Loucy (cell line): ENCODE results near the gene IL21R.

Experiments used
- H2AFZ ChIP-seq: fragments of 200-600 bp; sonication (generic); 2 replicates; pipeline ENCODE4 v1.6.0; 2016; ENCODE audit warnings: antibody characterized with exemption, mild to moderate bottlenecking, low read length, moderate library complexity
- H3F3A ChIP-seq: fragments of 200-600 bp; 2 replicates; pipeline ENCODE4 v1.6.0; 2016; ENCODE audit warnings: antibody characterized with exemption, low read depth, mild to moderate bottlenecking
- H3K27me3 ChIP-seq: fragments of 200-600 bp; sonication (generic); 2 replicates; pipeline ENCODE4 v1.6.1; 2014; ENCODE audit warnings: low read length, mild to moderate bottlenecking; ENCODE audit not compliant: insufficient read depth, poor library complexity, severe bottlenecking
- H3K36me3 ChIP-seq: fragments of 200-600 bp; sonication (generic); 2 replicates; pipeline ENCODE4 v1.6.1; 2016; ENCODE audit warnings: low read length; ENCODE audit not compliant: insufficient read depth
- H3K4me1 ChIP-seq: fragments of 200-600 bp; sonication (generic); 2 replicates; pipeline ENCODE4 v1.5.1; 2014; ENCODE audit warnings: low read length, mild to moderate bottlenecking; ENCODE audit not compliant: insufficient read depth, poor library complexity, severe bottlenecking
- H3K4me2 ChIP-seq: fragments of 200-600 bp; sonication (generic); 2 replicates; pipeline ENCODE4 v1.6.0; 2014; ENCODE audit warnings: antibody characterized with exemption, low read length, low read depth, mild to moderate bottlenecking; ENCODE audit not compliant: poor library complexity, severe bottlenecking
- H3K4me3 ChIP-seq: fragments of 200-600 bp; sonication (generic); 2 replicates; pipeline ENCODE4 v1.5.1; 2014; ENCODE audit warnings: low read length, mild to moderate bottlenecking, mixed read lengths; ENCODE audit not compliant: poor library complexity, severe bottlenecking
- H3K79me2 ChIP-seq: fragments of 200-600 bp; sonication (generic); 2 replicates; pipeline ENCODE4 v1.6.1; 2014; ENCODE audit warnings: low read length; ENCODE audit not compliant: insufficient read depth
- H3K9ac ChIP-seq: fragments of 200-600 bp; sonication (generic); 2 replicates; pipeline ENCODE4 v1.6.0; 2014; ENCODE audit warnings: mild to moderate bottlenecking, low read depth, low read length, moderate library complexity; ENCODE audit not compliant: poor library complexity, severe bottlenecking
- H3K9me2 ChIP-seq: fragments of 200-600 bp; sonication (generic); replicated peaks from 2 replicates; pipeline ENCODE4 v1.6.1; 2016; ENCODE audit warnings: low read depth, low read length, mixed read lengths
- H3K9me3 ChIP-seq: fragments of 200-600 bp; sonication (generic); 2 replicates; pipeline ENCODE4 v1.6.1; 2014; ENCODE audit warnings: mild to moderate bottlenecking, antibody characterized with exemption, low read length, low read depth; ENCODE audit not compliant: insufficient read depth
- H4K20me1 ChIP-seq: fragments of 200-600 bp; sonication (generic); 2 replicates; pipeline ENCODE4 v1.6.0; 2014; ENCODE audit warnings: antibody characterized with exemption, low read length, mild to moderate bottlenecking; ENCODE audit not compliant: insufficient read depth, poor library complexity, severe bottlenecking
- EZH2phosphoT487 ChIP-seq: fragments of 200-600 bp; IDR thresholded peaks from 2 replicates; pipeline ENCODE4 v1.6.1; 2018; ENCODE audit warnings: antibody characterized with exemption, mild to moderate bottlenecking, moderate library complexity, borderline replicate concordance
- TF ChIP-seq, protein P1 (sequence below): fragments of 200-600 bp; sonication (generic); conservative IDR thresholded peaks from 2 replicates; pipeline ENCODE4 v1.5.1; 2014; ENCODE audit warnings: mild to moderate bottlenecking, antibody characterized with exemption, low read length

IL21R gene

DNA sequence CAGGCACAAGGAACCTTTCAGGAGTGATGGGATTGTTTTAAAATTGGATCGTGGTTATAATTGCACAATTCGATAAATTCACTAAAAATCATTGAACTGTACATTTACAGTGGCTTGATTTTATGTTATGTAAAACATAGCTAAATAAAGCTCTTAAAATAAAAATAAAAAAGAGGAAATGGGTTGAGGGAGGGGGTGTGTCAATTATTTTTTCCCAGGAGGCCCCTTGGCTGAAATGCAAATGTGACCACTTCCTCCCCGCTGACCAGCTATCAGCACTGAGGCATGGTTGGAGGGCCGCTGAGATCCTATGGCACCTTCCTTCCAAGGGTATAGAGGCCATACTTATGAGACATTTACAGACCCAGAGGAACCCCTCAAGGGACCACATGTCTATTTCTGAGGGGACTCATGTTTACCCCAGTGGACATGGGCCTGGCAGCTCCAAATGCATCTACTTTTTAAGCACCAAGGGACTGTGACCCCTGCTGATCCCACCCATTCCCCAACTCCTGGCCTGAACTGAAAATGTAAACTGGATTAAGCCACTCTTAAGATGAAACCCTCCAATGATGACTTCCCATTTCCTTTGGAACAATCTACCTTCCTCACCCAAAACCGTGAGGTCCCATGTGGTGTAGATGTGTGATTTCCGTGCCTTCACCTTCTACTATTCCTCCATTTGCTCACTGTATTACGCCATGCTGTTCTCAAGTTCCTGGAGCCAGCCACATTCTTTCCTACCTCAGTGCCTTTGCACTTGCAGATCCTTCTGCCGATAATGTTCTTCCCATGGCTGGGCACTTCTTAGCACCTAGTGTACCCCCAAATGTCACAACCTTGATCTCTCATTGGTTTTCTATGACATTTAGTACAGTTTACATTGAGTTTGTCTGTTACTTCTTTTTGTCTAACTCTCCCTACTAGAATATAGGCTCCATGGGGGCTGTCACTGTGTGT lies 2.8 kb upstream of the IL21R start:
- peaks cover 43% of the 10 kb centered on the region for H3K4me1 ChIP-seq
- no peak overlapping the region for H3K9ac ChIP-seq
- no peaks in the 10 kb centered on the region for H3K79me2 ChIP-seq
- no peaks in the 10 kb centered on the region for H3K9me2 ChIP-seq
- no peaks in the 10 kb centered on the region for H3K27me3 ChIP-seq
- no peaks in the 10 kb centered on the region for H3F3A ChIP-seq
- peak overlapping the region; percentile 13 for H3K4me2 ChIP-seq
- no peaks in the 10 kb centered on the region for H4K20me1 ChIP-seq
- no peaks in the 10 kb centered on the region for H3K36me3 ChIP-seq
- no peak overlapping the region for H3K4me3 ChIP-seq
- peak overlapping the region; percentile 21; the same call in 1 of the 2 replicates for H2AFZ ChIP-seq
- TF ChIP-seq, protein P1, sequence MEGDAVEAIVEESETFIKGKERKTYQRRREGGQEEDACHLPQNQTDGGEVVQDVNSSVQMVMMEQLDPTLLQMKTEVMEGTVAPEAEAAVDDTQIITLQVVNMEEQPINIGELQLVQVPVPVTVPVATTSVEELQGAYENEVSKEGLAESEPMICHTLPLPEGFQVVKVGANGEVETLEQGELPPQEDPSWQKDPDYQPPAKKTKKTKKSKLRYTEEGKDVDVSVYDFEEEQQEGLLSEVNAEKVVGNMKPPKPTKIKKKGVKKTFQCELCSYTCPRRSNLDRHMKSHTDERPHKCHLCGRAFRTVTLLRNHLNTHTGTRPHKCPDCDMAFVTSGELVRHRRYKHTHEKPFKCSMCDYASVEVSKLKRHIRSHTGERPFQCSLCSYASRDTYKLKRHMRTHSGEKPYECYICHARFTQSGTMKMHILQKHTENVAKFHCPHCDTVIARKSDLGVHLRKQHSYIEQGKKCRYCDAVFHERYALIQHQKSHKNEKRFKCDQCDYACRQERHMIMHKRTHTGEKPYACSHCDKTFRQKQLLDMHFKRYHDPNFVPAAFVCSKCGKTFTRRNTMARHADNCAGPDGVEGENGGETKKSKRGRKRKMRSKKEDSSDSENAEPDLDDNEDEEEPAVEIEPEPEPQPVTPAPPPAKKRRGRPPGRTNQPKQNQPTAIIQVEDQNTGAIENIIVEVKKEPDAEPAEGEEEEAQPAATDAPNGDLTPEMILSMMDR, result no peak
- TF ChIP-seq EZH2phosphoT487, result no peak
- H3K9me3 ChIP-seq, result no peaks in the 10 kb centered on the region

DNA sequence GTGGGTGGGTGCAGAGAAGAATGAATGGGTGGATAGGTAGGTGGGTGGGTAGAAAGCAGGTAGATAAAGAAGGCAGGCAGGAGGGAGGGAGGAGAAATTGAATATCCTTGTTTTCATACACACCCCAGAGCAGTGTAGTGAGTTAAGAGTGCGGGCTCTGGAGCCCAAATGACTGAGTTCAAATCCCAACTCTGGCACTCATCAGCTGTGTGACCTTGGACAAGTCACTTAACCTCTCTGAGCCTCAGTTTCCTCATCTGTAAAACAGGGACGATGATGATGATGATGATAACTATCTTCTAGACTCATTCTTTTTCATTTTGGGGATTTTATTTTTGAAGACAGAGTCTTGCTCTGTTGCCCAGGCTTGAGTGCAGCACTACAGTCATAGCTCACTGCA lies 2.0 kb upstream of the IL21R start:
- no peak overlapping the region for H3K4me3 ChIP-seq
- H3K9me3 ChIP-seq, result no peaks in the 10 kb centered on the region
- no peak for TF ChIP-seq EZH2phosphoT487
- TF ChIP-seq, protein P1, result no peak
- H3K9me2 ChIP-seq, result no peaks in the 10 kb centered on the region
- no peaks in the 10 kb centered on the region for H3K27me3 ChIP-seq
- peaks cover 43% of the 10 kb centered on the region for H3K4me1 ChIP-seq
- H3K79me2 ChIP-seq, result no peaks in the 10 kb centered on the region
- H4K20me1 ChIP-seq, result no peaks in the 10 kb centered on the region
- no peaks in the 10 kb centered on the region for H3F3A ChIP-seq
- no peak overlapping the region for H3K9ac ChIP-seq
- no peaks in the 10 kb centered on the region for H3K36me3 ChIP-seq
- no peak overlapping the region for H2AFZ ChIP-seq
- H3K4me2 ChIP-seq, result no peak overlapping the region

DNA sequence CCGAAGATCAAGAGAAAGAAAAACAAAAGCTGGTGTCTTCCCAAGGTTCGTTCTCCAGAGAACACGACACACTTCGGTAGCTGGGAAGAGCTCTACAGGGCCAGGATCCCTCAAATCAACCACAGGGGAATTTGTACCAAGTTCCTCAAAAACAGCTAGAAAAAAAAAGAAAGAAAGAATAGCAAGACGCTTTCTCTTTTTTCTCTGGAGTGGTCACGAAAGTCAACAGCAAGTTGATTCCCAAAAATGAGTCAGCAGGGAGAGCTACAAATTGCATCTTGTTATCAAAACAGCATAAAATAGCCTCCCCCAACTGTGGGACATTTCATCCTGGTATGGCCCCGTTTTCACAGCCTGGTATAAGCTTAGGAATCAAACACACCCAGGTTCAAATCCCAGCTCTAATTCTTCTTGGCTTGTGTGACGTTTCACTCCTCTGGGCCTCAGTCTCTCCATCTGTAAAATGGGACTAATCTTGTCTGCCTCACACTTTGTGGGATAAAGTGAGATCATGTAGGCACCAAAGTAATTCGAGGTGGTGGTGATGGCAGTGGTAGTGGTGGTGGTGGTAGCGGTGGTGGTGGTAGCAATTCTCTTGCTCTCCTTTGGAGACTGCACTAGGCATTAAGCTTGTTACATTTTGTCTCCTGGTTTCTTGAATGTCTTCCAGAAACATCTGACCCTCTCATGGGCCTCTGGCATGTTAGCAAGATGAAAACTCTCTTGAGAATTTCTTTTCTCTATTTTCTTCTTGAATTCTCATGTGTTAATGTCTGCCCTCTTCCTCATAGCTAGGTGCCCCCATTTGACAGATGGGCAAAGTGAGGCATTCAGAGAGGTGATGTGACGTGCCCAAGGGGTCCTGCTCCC lies 988 bp upstream of the IL21R start:
- no peaks in the 10 kb centered on the region for H3K36me3 ChIP-seq
- no peaks in the 10 kb centered on the region for H4K20me1 ChIP-seq
- H3F3A ChIP-seq, result no peaks in the 10 kb centered on the region
- no peaks in the 10 kb centered on the region for H3K79me2 ChIP-seq
- H3K27me3 ChIP-seq, result no peaks in the 10 kb centered on the region
- no peaks in the 10 kb centered on the region for H3K9me3 ChIP-seq
- no peak for TF ChIP-seq EZH2phosphoT487
- TF ChIP-seq, protein P1, result no peak
- peaks cover 51% of the 10 kb centered on the region for H3K4me1 ChIP-seq
- H2AFZ ChIP-seq, result no peak overlapping the region
- H3K4me3 ChIP-seq, result no peak overlapping the region
- H3K9me2 ChIP-seq, result no peaks in the 10 kb centered on the region
- no peak overlapping the region for H3K9ac ChIP-seq
- H3K4me2 ChIP-seq, result peak overlapping the region; percentile 86
